Mesenchymal stem cell (in vitro differentiated cells and primary cell): ENCODE measurements around the gene POU2AF2.
"Not testable (repeated sequence)": the region's sequence is repeated elsewhere in the genome, so short reads cannot be mapped to it uniquely, and the experiment has no call there.

Experiments used
- DNase-seq: peaks from one replicate; pipeline ENCODE4 v3.0.0-alpha.2; 2013
- H2AFZ ChIP-seq: one replicate; pipeline ENCODE4 v1.6.1; 2013; ENCODE audit warnings: low read depth, mild to moderate bottlenecking, control low read depth, inconsistent platforms, low read length, moderate library complexity
- H2AK5ac ChIP-seq: 2 replicates; pipeline ENCODE4 v1.6.1; 2013; ENCODE audit warnings: low read length, moderate library complexity, mild to moderate bottlenecking, inconsistent platforms; ENCODE audit not compliant: severe bottlenecking
- H2BK120ac ChIP-seq: one replicate; pipeline ENCODE4 v1.6.1; 2013; ENCODE audit warnings: low read depth, mild to moderate bottlenecking, inconsistent platforms, low read length, moderate library complexity
- H2BK12ac ChIP-seq, 2 experiments: one replicate each; pipeline ENCODE4 v1.6.1; 2013; ENCODE audit warnings: inconsistent platforms in 2 of 2, low read length in 2 of 2, mild to moderate bottlenecking in 2 of 2, moderate library complexity in 2 of 2, control low read depth in 1 of 2
- H2BK15ac ChIP-seq: one replicate; pipeline ENCODE4 v1.6.1; 2013; ENCODE audit warnings: mild to moderate bottlenecking, low read depth, inconsistent platforms; ENCODE audit not compliant: poor library complexity, severe bottlenecking
- H2BK5ac ChIP-seq: 2 replicates; pipeline ENCODE4 v1.6.1; 2013; ENCODE audit warnings: low read depth, mild to moderate bottlenecking, low read length, control low read depth, inconsistent platforms; ENCODE audit not compliant: poor library complexity, severe bottlenecking
- H3K14ac ChIP-seq, 2 experiments: one replicate each; pipeline ENCODE4 v1.6.1; 2013; ENCODE audit warnings: inconsistent platforms in 2 of 2, low read length in 2 of 2, control low read depth in 1 of 2, mild to moderate bottlenecking in 1 of 2, moderate library complexity in 1 of 2
- H3K18ac ChIP-seq, 2 experiments: one replicate each; pipeline ENCODE4 v1.6.1; 2013; ENCODE audit warnings: inconsistent platforms in 2 of 2, low read length in 2 of 2, control low read depth in 1 of 2, low read depth in 1 of 2, mild to moderate bottlenecking in 1 of 2
- H3K23ac ChIP-seq, 2 experiments: one replicate each; pipeline ENCODE4 v1.6.1; 2013; ENCODE audit warnings: inconsistent platforms in 2 of 2, low read length in 2 of 2, mild to moderate bottlenecking in 2 of 2, moderate library complexity in 2 of 2, control low read depth in 1 of 2
- H3K27ac ChIP-seq: 2 replicates; pipeline ENCODE4 v1.5.1; 2013; ENCODE audit warnings: mild to moderate bottlenecking, moderate library complexity, low read length, control low read depth, inconsistent platforms; ENCODE audit not compliant: poor library complexity, severe bottlenecking
- H3K27me3 ChIP-seq, 2 experiments: 2 replicates each; pipeline versions ENCODE4 v1.6.1 to v1.7.0; 2013; ENCODE audit warnings: low read length in 2 of 2, mild to moderate bottlenecking in 2 of 2, moderate library complexity in 2 of 2, control low read depth in 1 of 2, inconsistent platforms in 1 of 2; ENCODE audit not compliant: control insufficient read depth in 1 of 2, insufficient read depth in 1 of 2
- H3K36me3 ChIP-seq, 2 experiments: 2 replicates each; pipeline versions ENCODE4 v1.6.1 to v1.7.0; 2013; ENCODE audit warnings: low read length in 2 of 2, control low read depth in 1 of 2, inconsistent platforms in 1 of 2, low read depth in 1 of 2, mild to moderate bottlenecking in 1 of 2; ENCODE audit not compliant: insufficient read depth in 2 of 2, control insufficient read depth in 1 of 2
- H3K4ac ChIP-seq, 2 experiments: one replicate each; pipeline ENCODE4 v1.6.1; 2013; ENCODE audit warnings: inconsistent platforms in 2 of 2, low read length in 2 of 2, mild to moderate bottlenecking in 2 of 2, moderate library complexity in 2 of 2, control low read depth in 1 of 2, low read depth in 1 of 2
- H3K4me1 ChIP-seq: 2 replicates; pipeline ENCODE4 v1.6.1; 2013; ENCODE audit warnings: low read depth, low read length, control low read depth; ENCODE audit not compliant: control insufficient read depth, insufficient read depth
- H3K4me2 ChIP-seq: 2 replicates; pipeline ENCODE4 v1.6.1; 2013; ENCODE audit warnings: low read length, mild to moderate bottlenecking, inconsistent platforms; ENCODE audit not compliant: poor library complexity, severe bottlenecking
- H3K4me3 ChIP-seq, 2 experiments: 2 replicates each; pipeline versions ENCODE4 v1.5.1 to v1.7.0; 2013; ENCODE audit warnings: low read length in 2 of 2, mild to moderate bottlenecking in 2 of 2, control low read depth in 1 of 2, low read depth in 1 of 2; ENCODE audit not compliant: insufficient read depth in 1 of 2
- H3K79me1 ChIP-seq: replicated peaks from 2 replicates; pipeline ENCODE4 v1.6.1; 2013; ENCODE audit warnings: mild to moderate bottlenecking, control low read depth, low read length, inconsistent platforms; ENCODE audit not compliant: poor library complexity, severe bottlenecking
- H3K9ac ChIP-seq: 2 replicates; pipeline ENCODE4 v1.7.0; 2013; ENCODE audit warnings: mild to moderate bottlenecking, low read length, moderate library complexity
- H3K9me3 ChIP-seq: 2 replicates; pipeline ENCODE4 v1.7.0; 2013; ENCODE audit warnings: mild to moderate bottlenecking, low read length; ENCODE audit not compliant: control insufficient read depth
- H4K8ac ChIP-seq: one replicate; pipeline ENCODE4 v1.6.1; 2013; ENCODE audit warnings: inconsistent platforms, mild to moderate bottlenecking, low read length, moderate library complexity
- H4K91ac ChIP-seq: one replicate; pipeline ENCODE4 v1.6.1; 2013; ENCODE audit warnings: mild to moderate bottlenecking, low read length, inconsistent platforms
- WGBS: methylation state at CpG from one replicate; pipeline ENCODE4 v1.1.7; 2013; ENCODE audit warnings: mixed read lengths; 5-methylcytosine and 5-hydroxymethylcytosine counted together

The POU2AF2 gene

DNA sequence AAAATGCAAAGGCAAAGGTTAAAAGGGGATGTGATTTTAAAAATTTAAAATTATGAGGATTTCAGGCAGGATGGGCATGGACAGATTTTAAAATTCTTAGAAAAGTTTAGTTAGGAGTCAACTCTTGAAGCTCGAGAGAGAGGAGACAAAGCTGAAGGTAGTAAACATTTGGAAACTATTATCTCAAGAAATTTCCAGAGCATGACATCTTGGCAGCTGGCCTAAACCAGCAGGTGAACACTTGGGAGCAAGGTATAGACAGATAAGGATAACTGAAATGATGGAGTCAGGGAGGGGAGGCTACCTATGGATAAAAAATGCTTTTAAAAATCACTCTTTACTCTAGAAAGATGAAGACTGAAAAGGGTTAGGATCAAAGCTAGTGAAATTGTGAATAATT lies 66.6 kb downstream of the POU2AF2 start:
- Histone ChIP-seq H3K14ac (no peak overlapping the region), H2BK120ac (no peak overlapping the region), H3K4me3 (no peak overlapping the region), H3K4me1 (no peaks in the 10 kb centered on the region), H3K18ac (no peak overlapping the region), H3K4me2 (no peak overlapping the region), H4K8ac (no peak overlapping the region), H2BK5ac (no peak overlapping the region), H4K91ac (no peak overlapping the region), H3K4ac (no peak overlapping the region), H3K27ac (no peak overlapping the region), H3K9me3 (peaks cover 3% of the 10 kb centered on the region), H2BK12ac (no peak overlapping the region), H3K27me3 (peaks cover 8 to 18% of the 10 kb centered on the region in 2 experiments), H3K36me3 (no peaks in the 10 kb centered on the region), H2AFZ (no peak overlapping the region), H2AK5ac (no peak overlapping the region), H2BK15ac (no peak overlapping the region), H3K9ac (no peak overlapping the region), H3K79me1 (no peaks in the 10 kb centered on the region), H3K23ac (no peak overlapping the region)
- WGBS = 83% methylated on average over 1 of the region's 1 CpG
- DNase-seq = no peak

DNA sequence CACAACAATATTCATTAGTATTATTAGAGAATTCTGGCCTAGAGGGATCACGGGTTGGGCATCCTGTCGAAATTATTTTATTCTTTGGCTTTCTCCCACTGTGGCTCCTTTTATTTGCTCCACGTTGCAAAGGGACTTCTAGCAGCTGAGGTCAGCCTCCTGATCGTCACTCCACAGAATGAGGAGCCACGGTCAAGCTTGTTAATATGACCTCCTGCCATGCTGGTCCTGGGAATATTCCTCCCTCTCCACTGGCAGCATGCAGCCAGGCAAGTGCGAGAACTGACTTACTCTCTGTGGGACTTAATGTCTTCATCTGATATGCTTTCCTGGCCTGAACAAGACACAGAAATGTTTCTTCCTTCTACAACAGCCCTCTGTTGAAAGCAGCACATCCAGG lies 73.8 kb downstream of the POU2AF2 start:
- no peak for DNase-seq
- Histone ChIP-seq H2AK5ac (no peak overlapping the region), H2BK120ac (no peak overlapping the region), H3K4me1 (no peaks in the 10 kb centered on the region), H3K4me3 (no peak overlapping the region), H3K36me3 (no peaks in the 10 kb centered on the region), H4K91ac (no peak overlapping the region), H4K8ac (no peak overlapping the region), H3K18ac (no peak overlapping the region), H3K9me3 (peaks cover 3% of the 10 kb centered on the region), H2BK5ac (no peak overlapping the region), H3K79me1 (no peaks in the 10 kb centered on the region), H3K27me3 (peaks cover 4 to 30% of the 10 kb centered on the region in 2 experiments), H3K23ac (no peak overlapping the region), H2AFZ (no peak overlapping the region), H3K4ac (no peak overlapping the region), H3K14ac (no peak overlapping the region), H2BK12ac (no peak overlapping the region), H3K9ac (no peak overlapping the region), H2BK15ac (no peak overlapping the region), H3K4me2 (no peak overlapping the region), H3K27ac (no peak overlapping the region)
- WGBS = 74% methylated on average over 6 of the region's 6 CpGs

DNA sequence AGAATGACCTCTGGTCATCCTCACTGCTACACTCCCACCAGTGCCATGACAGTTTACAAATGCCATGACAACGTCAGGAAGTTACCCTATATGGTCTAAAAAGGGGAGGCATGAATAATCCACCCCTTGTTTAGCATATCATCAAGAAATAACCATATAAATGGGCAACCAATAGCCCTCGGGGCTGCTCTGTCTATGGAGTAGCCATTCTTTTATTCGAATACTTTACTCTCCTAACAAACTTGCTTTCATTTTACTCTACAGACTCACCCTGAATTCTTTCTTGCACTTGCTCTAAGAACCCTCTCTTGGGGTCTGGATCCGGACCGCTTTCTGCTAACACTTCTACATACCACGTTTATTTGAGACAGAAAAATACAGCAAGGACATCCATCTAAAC lies 74.7 kb downstream of the POU2AF2 start:
- H2BK120ac ChIP-seq, H2AFZ ChIP-seq, H3K27ac ChIP-seq, H3K4me1 ChIP-seq, DNase-seq, H3K14ac ChIP-seq, H3K23ac ChIP-seq, H2BK5ac ChIP-seq, H3K4me2 ChIP-seq, H4K91ac ChIP-seq, H4K8ac ChIP-seq, H3K79me1 ChIP-seq, H3K9me3 ChIP-seq, H3K9ac ChIP-seq, H2BK12ac ChIP-seq, H3K4ac ChIP-seq, H3K4me3 ChIP-seq, H3K18ac ChIP-seq, H2AK5ac ChIP-seq, H2BK15ac ChIP-seq, H3K36me3 ChIP-seq: not testable (repeated sequence)
- WGBS = 76% methylated on average over 6 of the region's 6 CpGs
- H3K27me3 ChIP-seq = peaks cover 4 to 32% of the 10 kb centered on the region in 2 experiments

DNA sequence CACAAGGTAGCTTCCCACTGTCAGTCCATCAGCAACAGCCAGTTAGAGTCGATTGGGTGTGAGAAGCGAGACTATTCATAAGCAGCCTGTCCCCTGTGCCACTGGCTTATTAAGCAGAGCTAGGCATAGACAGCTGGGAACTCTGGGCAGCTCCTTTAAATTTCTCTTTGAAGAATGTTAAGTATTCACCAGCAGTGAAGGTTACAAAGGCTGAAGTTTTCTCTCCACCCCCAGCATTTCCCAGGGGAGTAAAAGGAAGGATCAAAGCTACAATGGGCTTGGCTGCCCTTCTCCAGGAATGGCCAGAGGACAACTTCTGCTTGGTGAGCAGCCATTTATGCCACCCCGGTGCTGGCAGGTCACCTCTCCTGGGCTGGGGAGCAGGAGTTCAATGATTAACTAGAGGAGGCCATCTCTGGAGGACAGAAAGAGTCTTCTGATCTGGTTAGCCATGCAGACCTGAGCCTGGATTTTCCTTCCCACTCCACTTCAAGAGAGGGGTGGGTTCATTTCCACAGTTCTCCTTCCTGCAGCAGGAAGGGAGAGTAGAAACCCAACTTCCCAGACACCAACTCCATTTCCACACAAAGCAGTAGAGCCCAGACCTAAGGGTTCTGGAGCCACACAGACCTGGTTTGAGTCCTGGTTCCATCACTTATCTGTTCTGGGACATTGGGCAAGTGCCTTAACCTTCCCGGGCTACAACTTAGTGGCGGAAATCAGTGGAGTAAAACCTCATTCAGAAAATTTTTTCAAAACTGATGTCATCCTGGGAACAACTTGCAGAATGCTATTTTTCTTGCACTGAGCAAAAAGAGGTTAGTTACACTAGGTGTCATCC lies 75.4 kb downstream of the POU2AF2 start:
- H3K9ac ChIP-seq = no peak overlapping the region

More for the DNA sequence above, 75.4 kb downstream of the POU2AF2 start:
- no peak overlapping the region for H3K23ac ChIP-seq
- H3K4me1 ChIP-seq = no peaks in the 10 kb centered on the region
- H2BK12ac ChIP-seq = no peak overlapping the region
- H4K8ac ChIP-seq = no peak overlapping the region
- DNase-seq = no peak
- H3K4me2 ChIP-seq = no peak overlapping the region
- no peak overlapping the region for H3K14ac ChIP-seq
- H2BK120ac ChIP-seq = no peak overlapping the region
- peaks cover 4 to 34% of the 10 kb centered on the region in 2 experiments for H3K27me3 ChIP-seq
- H3K4ac ChIP-seq = no peak overlapping the region
- H3K9me3 ChIP-seq = peaks cover 3% of the 10 kb centered on the region
- no peak overlapping the region for H2BK5ac ChIP-seq
- whole genome bisulfite sequencing = 87% methylated on average over 5 of the region's 5 CpGs
- H3K18ac ChIP-seq = no peak overlapping the region
- no peaks in the 10 kb centered on the region for H3K79me1 ChIP-seq
- H2AFZ ChIP-seq = peak overlapping the region; percentile 68
- no peaks in the 10 kb centered on the region for H3K36me3 ChIP-seq
- no peak overlapping the region for H3K27ac ChIP-seq
- no peak overlapping the region for H2AK5ac ChIP-seq
- H3K4me3 ChIP-seq = no peak overlapping the region
- no peak overlapping the region for H2BK15ac ChIP-seq
- H4K91ac ChIP-seq = no peak overlapping the region
